HG03066 (cell line): ENCODE data around the gene ABLIM1.
"Not testable (repeated sequence)": the region's sequence is repeated elsewhere in the genome, so short reads cannot be mapped to it uniquely, and the experiment has no call there.

Experiments used
- ATAC-seq: cut with Tn5 transposase; IDR thresholded peaks from one replicate; pipeline ENCODE4 v1.9.1; 2021; ENCODE audit warnings: low read depth; ENCODE audit not compliant: unreplicated experiment

The ABLIM1 gene

DNA sequence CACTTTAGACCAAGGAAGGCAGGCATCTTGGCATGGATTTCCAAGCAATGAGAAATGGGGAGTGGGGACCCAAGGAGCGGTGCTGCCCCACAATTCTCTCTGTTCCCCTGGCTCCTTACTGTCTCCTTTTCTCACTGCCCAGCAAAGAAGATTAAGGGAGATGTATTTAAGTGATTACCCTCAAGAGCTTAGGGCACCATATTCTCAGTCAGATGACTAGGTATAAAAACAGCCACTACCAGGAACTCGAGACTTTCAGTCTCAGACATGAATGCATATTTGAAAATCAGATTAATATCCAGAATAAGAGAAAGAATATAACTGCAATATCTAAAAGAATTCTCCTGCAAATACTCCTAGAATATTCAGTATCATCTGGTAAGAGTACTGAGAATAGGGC, at the start of gene ABLIM1:
TSS of gene ABLIM1 (minus strand) at position 101 of the 400 bp plus-strand sequence. CDS start at position 26, 75 bp downstream.
- no peak for ATAC-seq

DNA sequence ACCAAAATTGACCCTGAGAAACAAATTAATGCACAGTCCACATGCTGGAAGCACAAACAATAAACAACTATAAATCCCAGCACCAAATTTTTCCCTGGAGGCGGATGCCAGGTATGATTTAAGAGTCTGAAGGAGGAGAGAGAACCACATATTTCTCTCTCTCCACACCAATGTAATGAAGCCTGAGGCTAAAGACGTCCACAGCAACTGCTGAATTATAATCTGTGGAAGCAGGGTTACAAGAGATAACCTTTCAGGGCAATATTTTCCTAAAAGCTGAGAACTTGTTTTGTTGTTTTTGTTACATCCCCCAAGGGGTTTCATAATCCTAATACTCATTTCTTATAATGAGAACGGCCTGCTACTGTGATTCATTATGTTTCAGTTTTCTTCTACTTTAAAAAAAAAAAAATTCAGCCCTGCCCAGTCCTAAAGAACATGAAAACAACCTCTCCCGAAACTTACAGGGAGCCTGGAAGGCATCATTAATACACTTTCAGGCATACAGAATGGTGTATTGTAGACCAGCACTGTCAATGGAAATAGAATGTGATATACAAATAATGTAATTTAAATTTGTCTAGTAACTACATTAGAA, 48.5 kb upstream of the ABLIM1 start:
- ATAC-seq = no peak

DNA sequence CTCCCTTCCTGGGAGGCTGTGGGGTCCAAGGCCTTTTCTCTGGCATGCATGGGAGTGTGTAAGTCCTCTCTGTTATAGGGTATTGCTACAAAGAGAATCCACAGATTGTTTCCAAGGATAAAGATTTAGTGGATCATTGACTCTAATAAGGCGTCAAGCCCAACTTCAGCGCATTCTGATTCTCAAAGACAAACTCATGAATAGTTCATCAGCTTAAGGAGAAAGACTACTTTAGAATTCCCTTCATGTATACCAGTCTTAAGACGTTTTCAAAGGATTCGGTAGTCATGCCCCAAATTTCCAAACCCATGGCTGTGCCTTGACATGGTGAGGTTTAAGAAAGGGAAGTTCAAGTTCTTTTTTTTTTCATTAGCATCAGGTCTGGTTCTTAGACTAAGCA, 46.6 kb upstream of the ABLIM1 start:
- ATAC-seq = no peak

DNA sequence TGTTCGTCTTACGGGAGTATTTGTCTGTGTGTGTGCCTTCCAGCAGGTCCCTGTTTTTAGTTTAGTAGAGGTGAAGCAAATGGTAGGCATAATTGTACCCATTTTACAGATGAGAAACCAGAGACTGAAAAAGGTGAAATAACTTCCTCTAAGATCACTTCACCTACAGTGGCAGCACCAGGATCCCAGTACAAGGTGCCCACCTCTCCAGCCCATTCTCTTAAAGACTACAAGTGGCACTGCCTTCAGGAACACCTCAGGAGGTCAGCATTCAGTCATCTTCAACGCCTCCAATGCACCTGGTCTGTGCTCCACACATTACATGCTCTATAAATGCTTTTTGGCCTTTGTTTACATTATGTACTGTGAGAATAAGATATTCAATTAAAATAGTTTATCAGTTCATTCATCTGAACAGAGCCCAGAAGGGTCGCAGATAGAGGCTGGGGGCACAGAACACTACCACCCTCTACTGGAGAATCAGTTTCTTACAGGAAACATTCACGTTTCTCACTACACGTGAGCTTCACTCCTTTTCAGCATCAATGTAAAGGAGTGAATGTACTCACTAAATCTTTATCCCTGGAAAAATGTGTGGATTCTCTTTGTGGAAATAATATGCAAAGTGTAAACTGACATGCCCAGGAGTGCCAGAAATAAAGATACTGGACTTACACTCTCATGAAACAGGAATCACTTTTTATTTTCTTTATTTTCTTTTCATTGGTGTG, 45.5 kb upstream of the ABLIM1 start:
- no peak for ATAC-seq

DNA sequence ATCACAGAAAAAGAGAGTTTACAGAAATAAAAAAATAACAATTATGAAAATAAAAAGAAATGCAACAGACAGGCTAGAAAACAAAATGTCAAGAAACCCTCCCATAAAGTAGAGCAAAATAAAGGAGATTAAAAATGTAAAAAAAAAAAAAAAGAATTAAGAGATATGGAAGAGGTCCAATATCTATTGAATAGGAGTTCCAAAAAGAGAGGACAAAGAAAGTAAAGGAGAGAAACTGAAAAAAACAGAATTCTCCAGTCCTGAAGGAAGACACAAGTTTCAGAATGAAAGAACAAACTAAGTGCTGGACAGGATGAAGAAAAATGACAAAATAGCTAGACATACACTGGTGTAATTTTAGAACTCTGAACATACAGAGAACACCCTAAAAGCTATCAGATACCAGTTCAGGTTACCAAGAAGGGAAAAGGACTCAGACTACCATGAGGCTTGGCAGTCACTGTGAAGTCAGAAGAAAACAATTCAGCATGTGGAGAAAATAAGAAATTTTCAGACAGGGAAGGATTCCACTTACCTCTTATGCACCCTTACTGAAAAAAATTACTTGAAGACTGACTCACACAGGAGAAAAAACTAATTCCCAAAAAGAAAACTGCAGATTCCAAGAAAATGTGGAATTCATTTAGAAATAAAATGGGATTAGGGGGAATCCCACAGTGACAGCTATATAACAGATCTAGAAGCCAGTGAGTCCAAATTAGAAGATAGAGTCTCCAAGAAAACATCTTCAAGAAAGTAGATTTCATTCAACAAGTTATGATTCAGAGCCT, 40.4 kb upstream of the ABLIM1 start:
- ATAC-seq = no peak

DNA sequence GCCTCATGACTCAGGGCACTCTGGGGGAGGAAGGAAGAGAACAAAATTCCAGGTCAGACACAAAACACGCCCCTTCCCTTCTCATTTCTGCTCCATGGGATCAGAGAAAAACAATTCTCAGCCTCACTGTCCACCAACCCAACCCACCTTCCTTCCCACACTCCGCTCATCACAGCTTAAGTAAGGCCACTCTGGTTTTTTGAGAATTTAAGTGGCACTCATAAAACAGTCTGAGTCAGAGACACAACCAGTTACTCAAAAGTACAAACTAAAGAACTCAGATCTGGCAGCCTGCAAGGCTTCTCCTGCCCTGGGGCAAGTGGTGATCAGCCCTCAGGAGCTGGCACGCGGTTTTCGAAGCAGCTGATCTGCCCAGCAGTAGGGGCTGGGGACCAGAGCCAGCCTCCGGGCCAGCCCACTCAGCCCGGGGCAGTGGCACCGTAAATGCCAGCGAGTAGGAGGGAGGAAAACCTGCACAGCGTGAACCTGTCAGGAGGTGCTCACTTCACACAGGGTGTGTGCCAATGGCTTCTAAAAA, 39.1 kb upstream of the ABLIM1 start:
- ATAC-seq = no peak

DNA sequence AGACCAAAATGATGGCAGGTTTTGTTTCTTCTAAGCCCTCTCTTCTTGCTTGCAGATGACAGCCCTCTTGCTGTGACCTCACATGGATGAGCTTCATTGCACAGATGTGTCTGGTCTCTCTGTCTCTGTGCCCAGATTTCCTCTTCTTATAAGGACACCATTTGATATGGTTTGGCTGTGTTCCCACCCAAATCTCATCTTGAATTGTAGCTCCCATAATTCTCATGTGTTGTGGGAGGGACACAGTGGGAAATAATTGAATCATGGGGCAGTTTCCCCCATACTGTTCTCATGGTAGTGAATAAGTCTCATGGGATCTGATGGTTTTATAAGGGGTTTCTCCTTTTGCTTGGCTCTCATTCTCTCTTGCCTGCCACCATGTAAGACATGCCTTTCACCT, 38.2 kb upstream of the ABLIM1 start:
- ATAC-seq = not testable (repeated sequence)

DNA sequence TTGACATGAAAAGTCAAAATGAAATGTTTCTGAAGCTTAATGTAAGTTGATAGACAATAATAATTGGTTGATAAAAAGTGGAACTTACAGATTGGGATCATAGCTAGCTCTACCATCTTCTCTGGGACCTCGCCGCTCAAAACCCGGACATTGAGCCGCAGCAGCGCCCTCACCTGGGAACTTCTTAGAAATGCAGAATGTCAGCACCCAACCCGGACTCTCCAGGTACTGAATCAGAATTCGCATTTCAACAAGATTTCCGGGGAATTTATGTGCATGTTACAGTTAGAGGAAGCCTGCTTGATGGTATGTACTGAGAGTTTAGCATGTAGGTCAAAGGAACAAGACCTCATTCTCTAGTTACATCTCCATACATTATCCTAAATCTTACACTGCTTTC, 36.7 kb upstream of the ABLIM1 start:
- no peak for ATAC-seq

DNA sequence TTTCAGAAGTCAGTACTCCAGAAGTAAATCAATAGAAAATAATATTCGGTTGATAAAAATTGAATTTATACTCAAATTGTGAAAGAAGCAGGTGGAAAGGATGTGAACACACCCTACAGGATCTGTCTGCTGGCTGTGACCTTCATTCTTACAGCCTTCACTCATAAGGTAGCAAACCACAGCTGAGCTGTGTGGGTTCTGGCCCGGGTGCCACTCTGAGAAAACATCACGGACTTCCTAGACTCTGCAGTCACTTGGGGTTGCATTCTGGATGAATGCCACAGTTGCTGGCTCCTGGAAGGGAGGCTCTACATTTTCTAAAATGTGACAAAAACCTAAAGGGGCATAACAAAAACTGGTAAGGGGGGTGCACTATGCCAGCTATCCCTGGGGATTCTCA, 36.0 kb upstream of the ABLIM1 start:
- no peak for ATAC-seq

DNA sequence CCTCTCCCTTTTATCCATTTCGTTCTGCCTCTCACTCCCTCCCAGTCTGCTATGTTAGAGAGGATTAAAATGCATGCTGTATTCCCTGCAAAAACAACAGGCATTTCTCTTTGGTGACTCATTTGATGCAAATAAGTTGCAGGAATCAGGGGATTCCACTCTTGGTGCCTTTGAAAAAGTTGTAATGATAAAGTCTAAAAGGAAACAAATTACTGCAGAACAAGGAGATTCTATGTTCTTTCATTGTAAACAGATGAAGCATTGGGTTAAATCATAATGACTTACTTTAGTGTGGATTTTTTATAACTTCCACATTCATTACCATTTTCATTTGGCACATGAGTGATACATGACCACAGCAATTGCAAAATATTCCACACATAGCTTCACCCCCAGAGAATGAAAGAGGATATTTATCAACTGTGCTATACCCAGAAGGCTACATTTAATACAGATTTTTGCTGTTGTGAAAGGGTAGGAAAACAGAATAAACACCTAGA, 33.4 kb upstream of the ABLIM1 start:
- no peak for ATAC-seq

DNA sequence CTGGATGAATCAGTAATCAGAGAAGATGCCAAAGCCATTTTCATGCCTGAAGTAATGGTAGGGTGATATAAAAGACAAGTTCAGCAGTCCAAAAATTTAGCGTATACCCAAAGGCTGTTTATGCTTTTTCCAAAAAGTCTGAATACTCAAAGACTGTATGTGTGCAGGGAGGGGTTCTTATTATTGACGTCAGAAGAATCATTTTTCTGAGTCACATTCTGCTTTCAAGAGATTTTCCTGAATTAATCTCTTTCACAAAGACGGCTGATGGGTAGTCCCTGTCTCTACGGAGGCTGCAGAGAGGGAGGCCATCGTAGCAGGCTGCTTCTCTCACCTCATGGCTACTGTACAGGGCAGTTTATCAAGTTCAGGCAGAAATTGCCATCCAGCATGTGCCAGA, 30.7 kb upstream of the ABLIM1 start:
- ATAC-seq = no peak

DNA sequence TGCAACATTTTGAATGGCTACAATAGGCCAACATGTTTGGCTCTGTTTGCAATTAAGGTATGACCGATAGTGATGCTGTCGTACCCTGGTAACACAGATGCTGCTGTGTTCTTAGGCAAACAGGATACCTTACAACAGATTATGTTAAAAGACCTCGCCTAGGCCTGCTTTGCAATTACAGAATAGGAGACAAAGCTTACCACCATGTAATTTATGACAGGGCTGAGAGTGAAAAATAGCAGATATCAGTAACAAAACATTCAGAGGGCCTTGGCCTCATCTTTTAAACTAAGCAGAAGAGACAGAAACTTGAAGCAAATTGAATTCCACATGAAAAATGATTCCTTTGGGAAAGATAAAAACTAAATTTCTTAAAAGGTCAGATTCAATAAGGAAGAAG, 29.4 kb upstream of the ABLIM1 start:
- ATAC-seq = no peak

DNA sequence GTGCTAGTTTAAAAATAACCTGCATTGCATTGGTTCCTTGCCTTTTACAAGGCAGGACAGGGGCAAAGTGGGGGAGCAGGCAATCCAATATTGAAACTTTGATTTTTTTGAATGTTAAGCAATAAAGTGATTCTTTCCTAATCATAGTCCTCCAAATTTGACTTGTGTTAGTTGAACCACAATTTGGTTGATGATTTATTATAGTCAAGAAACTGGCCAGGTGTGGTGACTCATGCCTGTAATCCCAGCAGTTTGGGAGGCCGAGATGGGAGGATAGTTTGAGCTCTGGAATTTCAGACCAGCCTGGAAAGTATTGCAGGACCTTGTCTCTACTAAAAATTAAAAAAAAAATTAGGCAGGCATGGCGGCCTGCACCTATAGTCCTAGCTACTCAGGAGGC, 27.9 kb upstream of the ABLIM1 start:
- ATAC-seq = no peak

DNA sequence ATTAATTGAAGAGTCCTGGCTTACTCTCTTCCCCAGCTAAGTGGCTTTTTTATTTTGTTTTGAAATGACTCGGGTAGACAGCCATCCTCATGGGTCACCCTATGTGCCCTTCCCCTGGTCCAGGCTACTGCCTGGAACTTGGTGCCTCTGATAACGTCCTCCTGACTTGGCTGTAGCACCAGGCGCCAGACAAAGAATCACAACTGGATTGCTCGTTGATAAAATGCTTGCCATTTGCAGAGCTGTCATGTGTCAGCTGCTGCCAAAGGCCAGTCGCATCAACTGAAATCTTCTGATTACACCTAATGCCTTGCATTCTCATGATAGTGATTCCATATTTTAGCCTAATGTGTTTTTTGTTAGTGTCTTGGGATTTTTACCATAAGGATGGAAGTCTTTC, 27.4 kb upstream of the ABLIM1 start:
- no peak for ATAC-seq

DNA sequence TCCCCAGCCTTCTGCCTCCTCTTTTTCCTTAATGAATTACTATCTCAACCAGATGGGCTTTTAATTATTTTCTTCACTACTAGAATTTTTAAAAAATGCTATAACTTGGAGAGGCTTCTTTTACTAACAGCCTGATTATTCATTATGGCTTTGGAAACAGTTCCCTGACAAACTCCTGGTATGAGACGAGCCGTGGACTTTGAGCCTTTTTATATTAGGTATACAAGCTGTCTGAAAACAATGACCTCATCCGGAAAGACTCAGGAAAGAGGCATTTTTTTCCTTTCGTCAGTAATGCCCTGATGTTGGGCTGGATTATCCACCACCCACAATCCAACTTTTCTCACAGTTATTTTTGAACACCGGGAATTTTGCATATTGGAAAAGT, 26.7 kb upstream of the ABLIM1 start:
- no peak for ATAC-seq

DNA sequence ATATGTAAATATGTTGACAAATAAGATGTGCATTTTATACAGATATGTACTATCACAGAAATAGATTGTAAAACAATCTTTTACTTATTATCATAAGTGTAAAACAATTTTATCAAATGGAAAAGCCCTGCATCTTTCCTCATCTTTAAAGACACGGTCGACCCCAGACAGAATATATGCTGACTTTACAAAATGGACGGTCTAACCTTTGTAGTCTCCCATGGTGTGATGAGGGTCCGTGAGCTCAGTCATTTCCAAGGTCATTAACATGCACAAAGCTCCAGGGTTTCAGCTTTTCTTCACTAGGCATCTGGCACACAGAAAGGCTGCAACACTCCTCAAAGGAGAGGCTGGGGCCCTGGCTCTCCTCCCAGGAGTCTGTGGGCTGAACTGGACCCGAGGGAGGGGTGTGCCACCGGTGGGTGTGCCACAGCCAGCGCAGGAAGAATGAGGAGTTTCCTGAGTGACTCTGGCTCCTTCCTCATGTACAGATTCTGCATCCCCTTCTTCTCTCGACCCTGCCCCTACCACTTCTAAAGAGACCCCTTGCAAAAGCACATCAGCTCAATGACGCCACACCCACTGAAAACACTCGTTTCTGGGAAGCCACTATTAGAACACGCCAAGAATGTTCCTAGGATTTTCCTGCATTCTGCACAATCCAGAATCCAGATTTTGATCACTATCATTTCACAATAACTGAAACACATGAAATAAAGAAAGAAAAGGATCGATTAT, 26.2 kb upstream of the ABLIM1 start:
- ATAC-seq = no peak

DNA sequence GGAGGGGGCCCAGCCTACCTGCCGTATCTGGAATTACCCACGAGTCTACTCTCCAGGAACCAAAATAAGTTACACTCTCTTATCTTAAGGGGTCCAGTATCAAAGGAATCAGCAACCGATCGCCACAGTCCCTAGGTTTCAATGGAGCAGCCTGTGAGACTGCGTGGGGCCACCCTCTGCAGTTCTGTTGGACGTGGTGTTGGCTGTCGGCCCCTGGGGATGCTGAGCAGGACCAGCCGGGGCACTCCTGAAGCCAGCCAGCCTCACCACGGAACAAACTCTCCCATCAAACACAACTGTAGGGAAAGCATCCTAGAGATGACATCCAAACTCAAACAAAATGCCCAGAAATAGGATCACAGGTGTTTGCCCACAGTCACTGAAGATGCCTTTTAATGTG, 25.5 kb upstream of the ABLIM1 start:
- no peak for ATAC-seq

DNA sequence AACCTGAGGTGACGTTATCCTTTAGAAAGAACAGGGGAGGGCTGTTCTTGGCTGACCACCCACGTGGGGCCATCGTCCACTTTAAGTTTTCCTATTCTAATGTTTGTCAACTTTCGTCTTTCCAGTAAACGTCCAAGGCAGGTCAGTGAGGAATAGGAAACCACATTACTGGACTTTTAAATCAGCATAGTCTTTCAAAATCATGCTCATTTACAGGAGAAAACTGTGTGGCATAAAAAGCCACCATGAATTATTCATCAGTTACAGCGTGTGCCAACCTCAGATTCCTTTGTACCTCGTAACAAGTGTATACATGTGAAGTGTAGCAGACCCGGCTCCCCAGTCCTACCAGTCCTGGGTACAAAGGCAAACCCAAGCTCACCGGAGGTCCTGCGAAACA, 25.1 kb upstream of the ABLIM1 start:
- ATAC-seq = no peak

DNA sequence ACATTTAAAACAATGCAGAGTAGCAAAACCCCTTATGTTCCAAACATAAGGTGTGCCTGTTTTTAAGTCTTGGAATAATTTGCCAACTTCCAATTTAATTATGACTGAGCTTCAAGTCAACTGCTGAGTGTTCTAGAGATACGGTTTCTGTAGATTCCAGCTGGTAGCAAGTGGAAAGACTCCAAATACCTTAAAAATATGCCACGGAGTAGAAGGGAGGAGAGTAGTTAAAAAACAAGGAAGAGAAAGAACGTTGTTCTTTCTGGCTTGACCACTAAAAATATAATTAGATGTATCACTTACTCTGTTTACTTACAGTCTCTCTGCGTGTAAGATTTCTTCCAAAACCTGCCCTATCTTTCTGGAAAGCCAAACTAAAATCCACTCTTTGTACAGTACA, 24.5 kb upstream of the ABLIM1 start:
- no peak for ATAC-seq

DNA sequence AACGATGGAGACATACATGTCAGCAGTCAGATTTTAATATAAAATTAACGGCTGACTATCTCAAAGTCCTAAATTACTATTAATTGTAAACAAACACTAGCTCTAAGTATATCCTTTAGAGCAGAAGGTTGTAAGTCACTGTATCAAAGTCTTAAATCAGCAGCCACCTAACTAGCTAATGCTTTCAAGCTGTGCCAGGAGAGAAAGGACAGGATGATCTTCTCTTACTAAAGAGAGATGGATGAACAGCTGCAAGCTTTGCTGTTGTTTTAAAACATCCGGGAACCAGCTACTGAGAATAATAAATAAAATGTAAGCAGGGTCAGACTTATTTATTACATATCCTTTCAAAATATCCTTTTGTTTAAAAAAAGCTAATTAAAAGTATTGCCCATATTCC, 24.0 kb upstream of the ABLIM1 start:
- no peak for ATAC-seq

DNA sequence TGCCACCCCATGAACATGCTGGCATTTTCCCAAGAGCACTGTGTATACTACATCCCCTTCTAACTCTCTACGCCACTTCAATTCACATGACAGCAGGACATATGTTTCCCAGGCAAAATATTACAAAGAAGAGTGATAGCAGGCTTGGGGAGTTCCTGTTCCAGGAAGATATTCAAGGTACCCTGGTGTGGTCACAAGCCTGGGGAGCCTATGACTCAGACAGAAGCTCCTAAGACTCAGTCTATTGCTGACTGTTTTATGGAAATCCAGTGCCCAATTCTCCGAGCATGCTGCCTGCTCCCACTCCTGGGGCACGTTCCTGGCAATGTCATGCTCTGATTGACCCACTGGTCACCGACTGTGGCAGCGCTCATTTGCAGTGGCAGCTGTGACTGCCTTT, 23.5 kb upstream of the ABLIM1 start:
- ATAC-seq = no peak
